ENCODE data around the gene HYAL3.
A peak's percentile ranks its signal among the peaks of the same experiment; 100 is the strongest.

The HYAL3 gene

DNA sequence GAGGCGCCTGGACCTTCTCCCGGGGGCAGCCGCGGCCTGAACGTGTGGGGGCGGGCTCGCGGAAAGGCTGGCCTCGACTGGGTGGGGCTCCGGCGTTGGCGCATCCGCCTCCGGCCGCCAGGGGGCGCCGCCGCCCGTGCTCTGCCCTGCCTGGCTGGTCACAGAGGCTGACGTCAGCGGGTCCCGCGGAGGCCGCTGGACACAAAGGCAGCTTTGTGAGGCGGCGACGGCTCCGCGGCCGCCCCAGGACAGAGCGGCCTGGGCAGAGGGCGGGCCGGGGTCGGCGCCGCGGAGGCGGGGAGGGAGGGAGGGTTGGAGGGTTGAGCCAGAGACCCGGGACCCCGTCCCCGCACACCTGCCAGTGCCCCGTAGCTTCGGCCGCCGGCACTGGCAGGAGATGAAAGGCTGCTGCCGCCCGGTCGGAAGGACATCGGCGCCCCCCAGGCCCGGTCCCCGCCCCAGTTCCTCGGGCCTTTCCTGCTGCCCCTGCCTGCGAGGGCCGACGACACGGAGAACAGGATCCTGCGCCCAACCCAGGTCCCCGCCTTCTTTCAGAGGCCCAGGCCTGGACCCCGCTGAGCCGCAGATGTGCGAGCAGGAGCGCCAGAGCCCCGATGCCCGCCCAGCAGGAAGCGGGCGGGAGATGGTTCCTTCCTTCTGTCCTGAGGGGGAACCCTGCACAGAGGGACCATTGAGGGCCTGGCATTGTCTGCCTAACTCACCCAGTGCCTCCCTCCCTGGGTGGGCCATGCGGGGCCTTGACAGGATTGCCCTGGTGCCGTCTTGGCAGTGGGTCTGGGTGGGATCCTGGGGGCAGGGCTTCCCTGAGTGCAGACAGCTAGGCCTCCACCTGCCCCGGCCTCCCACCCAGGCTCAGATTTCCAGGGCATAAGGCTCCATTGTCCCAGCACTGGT, 38.9 kb downstream of the HYAL3 start:
- H3K4me3 ChIP-seq (ENCODE audit: low read depth, low read length) = peak overlapping the region; percentile 57
- DNase-seq (ENCODE audit: low read depth, low spot score) = no peak
- ChIA-PET CTCF (interaction anchor here (0.7 to 47.4 kb wide), 9 partner anchors 5 to 67 kb away, joined by 3 to 1609 read pairs (median 10); partner anchors contain the start of genes GNAI2, GNAT1, IFRD2 and LSMEM2), POLR2A (interaction anchor here (1.0 to 1.2 kb wide), 4 partner anchors 9 to 24 kb away, joined by 3 to 6 read pairs (median 4); partner anchors contain the start of genes GNAI2 and SEMA3B)
- TF ChIP-seq, protein P1, sequence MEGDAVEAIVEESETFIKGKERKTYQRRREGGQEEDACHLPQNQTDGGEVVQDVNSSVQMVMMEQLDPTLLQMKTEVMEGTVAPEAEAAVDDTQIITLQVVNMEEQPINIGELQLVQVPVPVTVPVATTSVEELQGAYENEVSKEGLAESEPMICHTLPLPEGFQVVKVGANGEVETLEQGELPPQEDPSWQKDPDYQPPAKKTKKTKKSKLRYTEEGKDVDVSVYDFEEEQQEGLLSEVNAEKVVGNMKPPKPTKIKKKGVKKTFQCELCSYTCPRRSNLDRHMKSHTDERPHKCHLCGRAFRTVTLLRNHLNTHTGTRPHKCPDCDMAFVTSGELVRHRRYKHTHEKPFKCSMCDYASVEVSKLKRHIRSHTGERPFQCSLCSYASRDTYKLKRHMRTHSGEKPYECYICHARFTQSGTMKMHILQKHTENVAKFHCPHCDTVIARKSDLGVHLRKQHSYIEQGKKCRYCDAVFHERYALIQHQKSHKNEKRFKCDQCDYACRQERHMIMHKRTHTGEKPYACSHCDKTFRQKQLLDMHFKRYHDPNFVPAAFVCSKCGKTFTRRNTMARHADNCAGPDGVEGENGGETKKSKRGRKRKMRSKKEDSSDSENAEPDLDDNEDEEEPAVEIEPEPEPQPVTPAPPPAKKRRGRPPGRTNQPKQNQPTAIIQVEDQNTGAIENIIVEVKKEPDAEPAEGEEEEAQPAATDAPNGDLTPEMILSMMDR (IDR thresholded peaks at IDR 0.05; ENCODE audit: insufficient read depth, low read length, missing control alignments) = peak; percentile 94

DNA sequence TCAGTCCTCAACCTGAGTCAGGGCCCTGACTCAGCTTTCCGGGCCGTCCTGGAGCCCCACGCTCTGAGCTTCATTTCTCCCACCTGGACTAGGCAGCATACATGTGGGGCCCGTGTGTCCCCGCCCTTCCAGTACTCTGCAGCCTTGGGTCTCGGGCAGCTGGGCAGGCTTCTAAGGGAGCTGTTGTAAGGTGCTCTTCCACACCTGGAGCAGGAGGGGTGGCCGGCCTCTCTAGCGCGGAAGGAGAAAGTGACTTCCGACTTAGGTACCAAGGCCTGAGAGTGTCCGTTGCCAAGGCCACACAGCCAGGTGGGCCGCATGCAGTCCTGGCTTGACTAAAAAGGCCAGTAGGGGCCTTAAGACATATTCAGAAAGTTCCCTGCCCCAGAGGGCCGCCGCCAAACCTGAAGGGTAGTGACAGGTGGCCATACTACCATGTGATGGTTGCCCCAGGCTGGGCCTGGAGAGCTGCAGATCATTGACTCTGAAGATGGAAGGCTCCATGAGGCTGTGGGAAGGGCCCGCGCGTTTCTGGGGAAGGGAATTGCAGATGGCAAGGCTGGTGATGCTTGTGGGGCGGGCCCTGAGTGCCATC, 39.7 kb downstream of the HYAL3 start:
- DNase-seq (ENCODE audit: low read depth, low spot score) = no peak
- POLR2A ChIA-PET = interaction anchor here (1.0 to 1.2 kb wide), 4 partner anchors 9 to 24 kb away, joined by 3 to 6 read pairs (median 4); partner anchors contain the start of genes GNAI2 and SEMA3B
- no peak overlapping the region for H3K4me3 ChIP-seq (ENCODE audit: low read depth, low read length)
- CTCF ChIA-PET = interaction anchor here (1.0 to 47.4 kb wide), 8 partner anchors 6 to 94 kb away, joined by 3 to 1609 read pairs (median 12); partner anchors contain the start of genes GNAI2, GNAT1, LSMEM2 and SEMA3B
- TF ChIP-seq, protein P1 (IDR thresholded peaks at IDR 0.05; ENCODE audit: insufficient read depth, low read length, missing control alignments) = no peak

DNA sequence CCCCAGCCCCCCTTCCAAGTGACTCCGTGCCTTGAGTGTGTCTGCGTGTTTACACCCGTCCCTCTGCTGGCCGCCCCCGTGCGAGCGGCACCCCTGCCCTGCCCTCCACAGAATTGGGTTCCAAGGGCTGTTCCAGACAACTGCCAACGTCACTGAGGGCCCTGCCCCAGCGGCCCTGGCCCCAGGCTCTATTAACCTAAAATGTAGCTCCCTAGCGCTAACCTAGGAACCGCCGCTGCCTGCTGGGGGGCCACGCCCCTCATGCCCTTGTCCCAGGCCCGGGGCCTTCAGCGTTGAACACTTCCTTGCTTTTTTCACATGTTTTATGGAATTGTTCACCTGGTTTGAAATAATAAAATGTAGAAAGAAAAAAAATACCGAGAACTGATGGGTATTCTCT, 40.2 kb downstream of the HYAL3 start:
- ChIA-PET POLR2A (interaction anchor here (0.7 kb wide), 1 partner anchor 1429 kb away, joined by 3 read pairs; no protein-coding TSS in a partner anchor), CTCF (interaction anchor here (1.0 to 47.4 kb wide), 8 partner anchors 7 to 93 kb away, joined by 3 to 1609 read pairs (median 8); partner anchors contain the start of genes GNAI2, GNAT1, LSMEM2 and SEMA3B)
- TF ChIP-seq, protein P1 (IDR thresholded peaks at IDR 0.05; ENCODE audit: insufficient read depth, low read length, missing control alignments) = peak; percentile 10
- no peak for DNase-seq (ENCODE audit: low read depth, low spot score)
- H3K4me3 ChIP-seq (ENCODE audit: low read depth, low read length) = no peak overlapping the region

DNA sequence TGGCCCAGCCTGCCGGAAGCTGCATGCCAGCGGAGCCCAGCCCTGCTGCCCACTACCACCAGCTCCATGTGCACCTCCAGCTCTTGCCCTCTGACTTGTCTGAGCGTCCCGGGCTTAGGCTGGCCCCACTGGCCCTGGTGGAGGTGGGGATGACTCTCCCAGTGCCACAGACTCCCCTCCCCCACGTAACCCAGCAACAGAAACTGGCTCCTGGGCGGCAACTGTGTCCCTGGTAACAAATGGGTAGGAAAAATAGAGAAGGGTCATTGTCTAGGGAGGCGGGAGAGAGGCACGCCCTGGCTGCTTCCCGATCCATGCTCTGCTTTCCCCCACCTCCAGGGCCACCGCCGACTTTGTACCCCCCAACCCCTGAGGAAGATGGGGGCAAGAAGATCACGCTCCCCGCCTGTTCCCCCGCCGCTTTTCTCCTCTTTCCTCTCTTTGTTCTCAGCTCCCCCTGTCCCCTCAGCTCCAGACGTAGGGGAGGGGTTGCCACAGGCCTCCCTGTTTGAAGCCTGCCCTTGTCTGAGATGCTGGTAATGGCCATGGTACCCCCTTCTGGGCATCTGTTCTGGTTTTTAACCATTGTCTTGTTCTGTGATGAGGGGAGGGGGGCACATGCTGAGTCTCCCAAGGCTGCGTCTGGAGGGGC, 41.0 kb downstream of the HYAL3 start:
- TF ChIP-seq, protein P1 (IDR thresholded peaks at IDR 0.05; ENCODE audit: insufficient read depth, low read length, missing control alignments) = no peak
- no peak for DNase-seq (ENCODE audit: low read depth, low spot score)
- no peak overlapping the region for H3K4me3 ChIP-seq (ENCODE audit: low read depth, low read length)
- CTCF ChIA-PET = interaction anchor here (1.1 to 47.4 kb wide), 6 partner anchors 8 to 77 kb away, joined by 3 to 1609 read pairs (median 26); partner anchors contain the start of genes GNAI2, GNAT1, LSMEM2 and SEMA3B
- POLR2A ChIA-PET = interaction anchor here (0.7 kb wide), 1 partner anchor 1430 kb away, joined by 3 read pairs; no protein-coding TSS in a partner anchor

DNA sequence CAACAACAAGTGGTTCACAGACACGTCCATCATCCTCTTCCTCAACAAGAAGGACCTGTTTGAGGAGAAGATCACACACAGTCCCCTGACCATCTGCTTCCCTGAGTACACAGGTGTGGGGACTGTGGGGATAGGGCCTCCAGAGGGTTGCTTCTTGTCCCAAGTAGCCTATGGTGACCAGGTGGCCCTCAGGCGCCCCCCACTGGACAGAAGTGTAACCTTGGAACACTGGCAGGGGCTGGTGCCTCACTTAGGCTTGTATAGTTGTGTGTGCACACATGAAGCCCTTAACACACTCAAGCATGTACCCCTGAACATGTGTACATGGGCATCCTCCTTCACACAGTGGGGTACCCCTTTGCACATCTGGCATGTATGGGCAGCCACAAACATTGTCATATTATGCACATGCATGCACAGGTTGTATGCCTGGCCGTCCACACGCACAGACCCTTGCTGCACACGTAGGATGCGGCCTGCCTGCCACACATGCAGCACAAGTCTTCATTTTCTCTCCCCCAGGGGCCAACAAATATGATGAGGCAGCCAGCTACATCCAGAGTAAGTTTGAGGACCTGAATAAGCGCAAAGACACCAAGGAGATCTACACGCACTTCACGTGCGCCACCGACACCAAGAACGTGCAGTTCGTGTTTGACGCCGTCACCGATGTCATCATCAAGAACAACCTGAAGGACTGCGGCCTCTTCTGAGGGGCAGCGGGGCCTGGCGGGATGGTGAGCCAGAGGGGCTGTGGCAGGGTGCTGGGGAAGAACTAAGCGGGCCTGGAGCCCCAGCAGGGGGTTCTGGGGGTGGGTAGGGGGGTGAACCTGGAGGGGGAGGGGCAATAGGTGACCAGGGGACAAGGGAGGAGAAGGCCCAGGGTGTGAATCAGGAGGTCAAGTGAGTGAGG, 42.0 kb downstream of the HYAL3 start:
- H3K4me3 ChIP-seq (ENCODE audit: low read depth, low read length) = no peak overlapping the region
- TF ChIP-seq, protein P1 (IDR thresholded peaks at IDR 0.05; ENCODE audit: insufficient read depth, low read length, missing control alignments) = peak; percentile 58
- ChIA-PET POLR2A (no interaction called here), CTCF (interaction anchor here (1.2 to 47.4 kb wide), 4 partner anchors 9 to 63 kb away, joined by 3 to 1609 read pairs (median 829); partner anchors contain the start of genes GNAI2, GNAT1, LSMEM2 and SEMA3B)
- DNase-seq (ENCODE audit: low read depth, low spot score) = no peak
